Measurements from ENCODE around the gene DTWD1.

DNA sequence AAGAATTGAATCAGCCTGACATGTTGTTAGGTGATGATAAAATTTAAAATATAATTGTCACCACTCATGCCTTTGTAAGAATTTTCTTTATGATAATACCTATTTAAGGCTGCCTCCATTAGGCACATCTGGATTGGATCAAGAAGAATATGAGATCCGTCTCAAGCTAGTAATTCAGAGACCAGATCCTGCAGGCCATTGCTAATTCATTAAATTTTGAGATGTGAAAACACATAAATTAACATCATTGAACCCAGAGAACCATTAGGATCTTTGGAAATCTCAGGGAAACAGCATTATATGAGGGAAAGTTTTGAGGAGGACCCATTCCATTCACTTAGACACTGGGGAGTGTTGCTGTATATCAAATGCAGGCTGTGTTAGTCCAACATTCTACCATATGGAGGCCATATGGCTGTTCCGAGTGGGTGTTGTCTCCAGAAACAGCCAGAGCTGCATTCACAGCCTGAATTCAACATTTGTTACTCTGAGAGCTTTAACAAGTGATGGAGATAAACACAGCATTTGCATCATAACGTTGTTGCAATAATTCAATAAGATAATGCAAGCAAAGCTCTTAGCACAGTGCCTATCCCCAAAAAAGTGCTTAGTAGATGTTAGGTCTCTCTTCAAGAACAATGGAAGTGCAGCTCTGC, 67.4 kb downstream of the DTWD1 start:
- TF ChIP-seq FIP1L1 (IDR thresholded peaks at IDR 0.05; ENCODE audit: borderline replicate concordance, insufficient read depth, low read depth, low read length) (no peak), ZFX (CRISPR knock-in tag; IDR thresholded peaks at IDR 0.05; ENCODE audit: low read depth) (no peak), ELF4 (CRISPR knock-in tag; IDR thresholded peaks at IDR 0.05; ENCODE audit: borderline replicate concordance) (no peak), NFIC (IDR thresholded peaks at IDR 0.05; ENCODE audit: low read length) (no peak), FOXM1 (CRISPR knock-in tag; IDR thresholded peaks at IDR 0.05) (no peak), TFE3 (CRISPR knock-in tag; IDR thresholded peaks at IDR 0.05) (no peak)

Measured in HepG2 (cell line).